ENCODE data around the gene NEXN. TPM values are rescaled to one million over a fixed set of nuclear protein-coding genes. Genes with fewer than 3 reads are reported as not detected.

The NEXN gene
- total RNA-seq, 1 experiment from 2014 or later, result 0.15 TPM

- Histone ChIP-seq H2AFZ (ENCODE audit: low read depth, low read length, poor library complexity, severe bottlenecking) (no peak overlapping the region), H3K4me2 (ENCODE audit: low read length) (no peak overlapping the region), H3K36me3 (ENCODE audit: control insufficient read depth in 1 of 2, insufficient read depth in 2 of 2, low read length in 2 of 2) (no peaks in the 10 kb centered on the region), H3K9me2 (ENCODE audit: insufficient read depth) (no peaks in the 10 kb centered on the region), H3K9ac (ENCODE audit: low read length) (no peak overlapping the region), H3K79me2 (ENCODE audit: insufficient read depth, low read length) (peaks cover 88% of the 10 kb centered on the region), H4K20me1 (ENCODE audit: insufficient read depth) (no peaks in the 10 kb centered on the region), H3K9me3 (ENCODE audit: control insufficient read depth in 1 of 2, insufficient read depth in 1 of 2, low read depth in 1 of 2, low read length in 2 of 2) (no peaks in the 10 kb centered on the region), H3K27me3 (ENCODE audit: insufficient read depth, low read length) (no peaks in the 10 kb centered on the region), H3K4me3 (replicated peaks in 1 of 2; ENCODE audit: low read depth in 1 of 2, low read length in 2 of 2) (no peak overlapping the region), H3K4me1 (ENCODE audit: control insufficient read depth in 1 of 2, insufficient read depth in 2 of 2, low read length in 2 of 2) (peaks cover 5 to 13% of the 10 kb centered on the region in 2 experiments), H3K27ac (ENCODE audit: low read depth, low read length) (no peak overlapping the region)
- BruUV-seq (replicated peaks), result no TSS peak
- TF ChIP-seq SRF (IDR thresholded peaks at IDR 0.05; ENCODE audit: low read depth) (no peak), ZBTB33 (IDR thresholded peaks at IDR 0.05; ENCODE audit: extremely low read depth, insufficient replicate concordance, low read length) (no peak), CTCF (IDR thresholded peaks at IDR 0.05 in 2 of 3, conservative IDR thresholded peaks at IDR 0.05 in 1 of 3; ENCODE audit: borderline replicate concordance in 1 of 3, insufficient read depth in 1 of 3, low read depth in 2 of 3, low read length in 2 of 3) (no peak), ELF1 (IDR thresholded peaks at IDR 0.05; ENCODE audit: borderline replicate concordance, low read depth) (no peak), MAX (IDR thresholded peaks at IDR 0.05) (no peak), RAD21 (IDR thresholded peaks at IDR 0.05; ENCODE audit: low read depth) (no peak), CEBPB (IDR thresholded peaks at IDR 0.05; ENCODE audit: low read depth) (no peak), EZH2phosphoT487 (IDR thresholded peaks at IDR 0.05; ENCODE audit: borderline replicate concordance) (no peak), ZNF274 (IDR thresholded peaks at IDR 0.05; ENCODE audit: low read depth, low read length) (no peak), EGR1 (IDR thresholded peaks at IDR 0.05; ENCODE audit: low read depth) (no peak), POLR2AphosphoS5 (IDR thresholded peaks at IDR 0.05; ENCODE audit: low read depth, low read length) (no peak), POLR2A (IDR thresholded peaks at IDR 0.05; ENCODE audit: borderline replicate concordance, extremely low read depth, insufficient read depth, insufficient read length) (no peak), CBX3 (IDR thresholded peaks at IDR 0.05; ENCODE audit: low read depth) (no peak)
- ATAC-seq (no peak), DNase-seq (ENCODE audit: low read depth, low spot score) (no peak)
- POLR2A ChIA-PET, result interaction anchor here (2.7 kb wide), 1 partner anchor 20 kb away, joined by 8 read pairs; the partner anchor contains the start of gene DNAJB4
- RAD21 ChIA-PET (ENCODE audit: low non-redundant PET in 1 of 2, low total read pairs in 2 of 2, uncharacterized antibody in 2 of 2, unreplicated experiment in 2 of 2), result no interaction called here
- CTCF ChIA-PET, result no interaction called here
- intact Hi-C loops (cut with micrococcal nuclease), result no loop called here
Observed at GRCh38 chr1:77984629-77985028, 96.2 kb downstream of the NEXN start.
